GM21528 (cell line): ENCODE data around the gene SEPTIN1.

Experiments
- ATAC-seq: cut with Tn5 transposase; IDR thresholded peaks from one replicate; pipeline ENCODE4 v1.9.1; 2021; ENCODE audit warnings: mild to moderate bottlenecking, moderate library complexity; ENCODE audit not compliant: unreplicated experiment, low FRiP score

SEPTIN1 gene

GRCh38 chr16:30377050-30377811 lies 5.1 kb downstream of the SEPTIN1 start:
- ATAC-seq, result no peak

DNA sequence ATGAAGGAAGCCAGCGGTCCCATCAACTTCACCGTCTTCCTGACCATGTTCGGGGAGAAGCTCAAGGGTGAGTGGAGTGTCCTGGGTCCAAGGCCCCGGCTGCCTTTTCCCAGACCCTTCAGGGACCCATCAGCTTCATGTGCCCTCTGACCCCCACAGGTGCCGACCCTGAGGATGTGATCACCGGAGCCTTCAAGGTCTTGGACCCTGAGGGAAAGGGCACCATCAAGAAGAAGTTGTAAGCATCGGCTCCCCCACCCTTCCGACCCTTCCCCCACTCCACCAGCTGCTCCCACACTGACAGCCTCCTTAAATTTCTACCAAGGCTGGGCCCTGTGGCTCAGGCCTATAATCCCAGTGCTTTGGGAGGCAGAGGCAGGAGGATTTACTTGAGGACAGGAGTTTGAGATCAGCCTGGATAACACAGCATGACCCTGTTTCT lies 5.9 kb downstream of the SEPTIN1 start:
- ATAC-seq, result no peak

GRCh38 chr16:30375864-30376263 lies 6.5 kb downstream of the SEPTIN1 start:
- ATAC-seq, result no peak

DNA sequence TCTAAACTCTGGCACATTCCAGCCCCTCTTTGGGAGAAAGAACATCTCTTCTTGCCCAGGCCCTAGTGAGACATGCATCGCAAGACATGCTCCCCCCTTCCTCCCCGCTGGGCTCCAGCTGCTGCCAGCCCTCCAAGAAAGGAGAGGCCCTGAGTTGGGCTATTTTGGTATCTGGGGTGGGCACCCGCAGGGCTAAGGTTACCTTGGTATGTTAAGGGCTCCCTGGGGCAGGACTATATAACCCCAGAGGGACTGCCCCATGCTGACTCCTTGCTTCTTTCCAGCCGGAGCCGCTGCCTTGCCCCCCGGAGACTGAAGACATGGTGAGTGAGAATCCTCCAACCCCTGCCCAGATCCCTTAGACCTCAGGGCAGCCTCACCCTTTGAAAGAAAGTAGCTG lies 7.8 kb downstream of the SEPTIN1 start, which contains the start of gene MYL11:
Gene MYL11, plus strand, starts transcription at position 265 of the 400 bp plus-strand sequence. Its CDS starts 56 bp downstream, at position 321.
- no peak for ATAC-seq

GRCh38 chr16:30372725-30373124 lies 9.6 kb downstream of the SEPTIN1 start:
- no peak for ATAC-seq

GRCh38 chr16:30372038-30372712 lies 10.2 kb downstream of the SEPTIN1 start:
- ATAC-seq, result no peak

DNA sequence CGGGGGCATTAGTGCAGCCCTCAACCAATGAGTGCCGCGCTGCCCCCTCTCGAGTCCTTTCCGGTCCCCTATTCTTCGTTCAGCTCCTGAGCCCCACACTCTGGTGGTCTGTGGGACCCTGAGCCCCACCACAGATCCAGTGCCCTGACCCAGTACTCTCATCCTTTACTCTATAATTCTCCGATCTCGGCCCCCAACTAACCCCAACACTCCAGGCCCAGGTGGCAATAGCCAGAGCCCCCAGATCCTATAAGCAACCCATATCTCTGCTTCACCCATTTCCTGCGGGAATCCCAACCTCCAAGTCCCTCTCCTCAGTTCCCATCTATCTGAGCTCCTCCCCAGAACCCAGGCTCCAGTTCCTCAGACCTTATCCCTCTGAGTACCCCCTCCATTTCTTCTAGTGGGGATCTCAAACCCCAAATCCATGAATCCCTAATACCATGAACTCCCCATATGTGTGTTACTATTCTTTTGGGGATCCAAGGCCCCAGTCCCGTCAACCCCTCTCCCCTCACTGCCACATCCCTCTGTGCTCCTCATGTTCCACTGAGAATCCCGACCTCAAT lies 11.0 kb downstream of the SEPTIN1 start:
- no peak for ATAC-seq

GRCh38 chr16:30370456-30371247 lies 11.7 kb downstream of the SEPTIN1 start, which contains the start of gene TBC1D10B:
Gene TBC1D10B (minus strand): TSS chr16:30370494. CDS start chr16:30370183, 311 bp downstream.
- ATAC-seq, result peak; percentile 69

- peak; percentile 7 for ATAC-seq
These were observed 12.4 kb downstream of the SEPTIN1 start for GRCh38 chr16:30369938-30370455.

- no peak for ATAC-seq
These were observed 13.0 kb downstream of the SEPTIN1 start for GRCh38 chr16:30369091-30369937.

DNA sequence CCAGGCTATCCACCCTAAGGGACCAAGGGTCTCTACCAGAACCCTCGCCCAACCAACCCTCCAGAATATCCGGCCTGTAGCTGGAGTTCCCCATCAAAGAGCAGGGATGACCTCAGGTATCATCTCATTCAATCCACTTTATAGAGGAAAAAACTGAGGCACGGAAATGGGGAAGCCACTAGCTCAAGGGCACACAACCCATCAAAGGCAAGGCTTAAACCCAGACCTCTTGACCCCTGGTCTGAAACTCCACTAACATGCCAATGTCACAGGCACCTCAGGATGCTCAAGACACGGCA lies 13.6 kb downstream of the SEPTIN1 start:
- no peak for ATAC-seq

DNA sequence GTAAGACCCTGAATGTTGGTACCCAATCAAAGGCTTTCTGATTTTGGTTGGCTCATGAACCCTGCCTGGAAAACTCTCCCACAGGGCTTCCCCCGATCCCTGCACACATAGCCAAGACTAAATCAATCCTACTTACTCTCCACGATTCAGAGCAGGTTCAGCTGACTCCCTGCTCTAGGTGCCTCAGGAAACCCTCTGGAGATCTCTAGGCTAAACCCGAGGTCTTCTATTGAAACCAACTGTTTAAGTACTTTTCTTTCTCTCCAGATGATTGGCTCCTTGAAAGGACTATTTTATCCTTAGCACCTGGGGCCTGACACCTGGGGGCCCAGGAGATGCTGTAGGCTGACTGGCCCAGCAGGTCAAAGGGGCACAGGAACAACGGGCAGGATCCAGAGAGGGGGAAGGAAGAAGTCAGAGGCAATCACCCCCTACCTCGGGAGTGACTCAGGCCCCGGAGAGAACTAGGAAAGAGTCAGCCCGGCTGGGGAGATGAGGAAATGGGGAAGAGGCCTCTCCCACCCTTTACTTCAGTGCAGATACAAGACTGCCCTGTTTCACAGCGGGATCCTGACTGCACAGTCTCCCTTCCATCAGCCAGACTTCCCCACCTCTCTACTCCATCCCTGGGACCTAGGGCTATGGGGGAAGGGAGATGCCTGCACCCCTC lies 14.1 kb downstream of the SEPTIN1 start:
- no peak for ATAC-seq

- no peak for ATAC-seq
These were observed 14.9 kb downstream of the SEPTIN1 start for GRCh38 chr16:30367349-30368009.

GRCh38 chr16:30366511-30366910 lies 15.8 kb downstream of the SEPTIN1 start:
- no peak for ATAC-seq

- no peak for ATAC-seq
These were observed 17.2 kb downstream of the SEPTIN1 start for GRCh38 chr16:30365200-30365599.

DNA sequence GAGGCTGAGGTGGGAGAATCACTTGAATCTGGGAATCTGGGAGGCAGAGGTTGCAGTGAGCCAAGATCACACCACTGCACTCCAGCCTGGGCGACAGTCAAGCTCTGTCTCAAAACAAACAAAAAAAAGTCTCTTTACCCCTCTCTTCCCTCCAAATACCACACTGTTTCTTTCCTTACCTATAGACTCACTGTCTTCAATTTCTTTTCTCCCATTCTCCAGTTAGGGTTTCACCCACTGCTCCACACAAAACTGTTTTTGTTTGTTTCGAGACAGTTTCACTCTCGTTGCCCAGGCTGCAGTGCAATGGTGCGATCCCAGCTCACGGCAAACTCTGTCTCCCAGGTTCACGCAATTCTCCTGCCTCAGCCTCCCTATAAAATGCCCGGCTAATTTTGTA lies 21.2 kb downstream of the SEPTIN1 start:
- no peak for ATAC-seq

DNA sequence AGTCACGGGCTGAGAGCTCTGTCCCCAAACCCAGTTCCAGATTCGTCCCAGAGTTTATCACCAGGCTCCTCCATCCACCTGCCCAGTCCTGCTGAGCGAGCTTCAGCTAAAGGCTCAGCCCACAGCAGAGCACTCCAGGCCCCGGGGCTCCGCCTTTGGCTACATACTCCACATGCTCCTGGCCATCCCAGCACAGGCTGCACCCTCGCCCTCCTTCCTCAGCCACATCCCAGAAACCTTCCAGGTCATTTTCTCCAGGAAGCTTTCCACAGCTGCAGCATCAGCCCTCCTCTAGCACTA lies 22.5 kb downstream of the SEPTIN1 start:
- ATAC-seq, result no peak

DNA sequence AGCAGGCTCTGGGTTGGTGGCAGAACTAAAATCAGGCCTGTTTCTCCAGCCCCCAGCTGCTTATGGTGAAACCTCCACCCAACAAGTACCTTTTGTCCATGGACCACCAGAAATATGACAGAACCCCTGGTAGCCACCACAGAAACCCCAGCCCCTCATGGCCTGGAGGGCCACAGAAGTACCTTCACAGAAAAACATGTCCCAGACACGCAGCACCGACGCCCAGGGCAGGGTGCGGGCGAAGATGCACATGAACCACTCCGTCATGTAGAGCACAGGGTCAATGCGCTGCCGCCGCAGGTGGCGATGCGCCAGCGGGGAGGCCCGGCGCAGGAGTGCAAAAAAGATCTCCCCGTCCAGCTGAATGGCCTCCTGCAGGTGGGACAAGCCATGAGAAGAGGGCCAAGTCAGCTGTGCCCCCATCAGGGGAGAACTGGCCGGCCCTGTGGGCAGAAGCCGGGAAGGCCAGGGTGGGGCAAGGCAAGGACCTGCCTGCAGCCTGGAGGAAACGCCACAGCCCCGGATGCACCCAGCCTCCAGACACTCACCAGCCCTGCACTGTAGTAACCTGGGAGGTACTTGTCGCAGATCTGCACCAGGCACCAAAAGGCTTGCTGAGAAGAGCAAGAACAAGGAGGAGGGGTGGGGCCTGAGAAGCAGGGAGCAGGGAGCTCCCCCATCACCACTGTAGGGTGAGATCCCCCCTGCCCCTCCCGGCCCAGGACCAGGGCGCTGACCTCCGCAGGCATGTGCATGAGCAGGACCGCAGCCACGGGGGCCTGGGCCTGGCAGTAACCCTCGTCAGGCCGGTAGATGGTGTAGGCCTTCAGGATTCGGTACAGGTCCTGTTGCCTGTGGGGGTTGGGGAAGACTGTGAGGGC lies 23.1 kb downstream of the SEPTIN1 start:
- ATAC-seq, result no peak
